T-helper 1 cell (primary cell): ENCODE measurements around the gene SDR39U1.

Source experiments
- DNase-seq, 5 donors: peaks; one replicate each; pipeline ENCODE4 v3.0.0-alpha.2; 2012 to 2020

Gene SDR39U1

GRCh38 chr14:24441904-24442239 lies 704 bp downstream of the SDR39U1 start:
- DNase-seq, result no peak

- no peak for DNase-seq
Observed at GRCh38 chr14:24441485-24441884, 1.1 kb downstream of the SDR39U1 start.

GRCh38 chr14:24440606-24441399 lies 1.8 kb downstream of the SDR39U1 start:
- DNase-seq, result no peak

- DNase-seq, result no peak
Observed at GRCh38 chr14:24439830-24440605, 2.6 kb downstream of the SDR39U1 start.

GRCh38 chr14:24439257-24439656 lies 3.3 kb downstream of the SDR39U1 start:
- DNase-seq, result no peak

- no peak for DNase-seq
Observed at GRCh38 chr14:24438223-24439097, 4.1 kb downstream of the SDR39U1 start.

GRCh38 chr14:24437736-24438067 lies 4.9 kb downstream of the SDR39U1 start:
- no peak for DNase-seq

- DNase-seq, result no peak
Observed at GRCh38 chr14:24437020-24437735, 5.4 kb downstream of the SDR39U1 start.

- peak in 2 of 5 donors; percentile 36 to 56 for DNase-seq
Observed at GRCh38 chr14:24436355-24437019, 6.1 kb downstream of the SDR39U1 start.

GRCh38 chr14:24435998-24436354 lies 6.6 kb downstream of the SDR39U1 start:
- no peak for DNase-seq

GRCh38 chr14:24435192-24435810 lies 7.3 kb downstream of the SDR39U1 start:
- no peak for DNase-seq

- no peak for DNase-seq
Observed at GRCh38 chr14:24434676-24435075, 7.9 kb downstream of the SDR39U1 start.

- no peak for DNase-seq
Observed at GRCh38 chr14:24434036-24434435, 8.5 kb downstream of the SDR39U1 start.

- DNase-seq, result no peak
Observed at GRCh38 chr14:24432259-24433131, 10.1 kb downstream of the SDR39U1 start.

GRCh38 chr14:24431569-24432258 lies 10.9 kb downstream of the SDR39U1 start:
- DNase-seq, result peak; percentile 74 to 92 (median 83)

GRCh38 chr14:24430682-24431568 lies 11.7 kb downstream of the SDR39U1 start:
- peak; percentile 40 to 79 (median 60) for DNase-seq

- DNase-seq, result peak in 2 of 5 donors; percentile 33 to 65
Observed at GRCh38 chr14:24430143-24430681, 12.4 kb downstream of the SDR39U1 start.

GRCh38 chr14:24429395-24430142 lies 13.0 kb downstream of the SDR39U1 start, which contains the start of the genes CBLN3 and KHNYN:
Gene CBLN3 (minus strand): TSS chr14:24429668. CDS start chr14:24429054, 614 bp downstream.
Gene KHNYN (plus strand): TSS chr14:24429954. CDS start chr14:24430731, 777 bp downstream.
- peak; percentile 74 to 92 (median 81) for DNase-seq
